Small intestine (tissue), 7 donors: ENCODE results near the gene STT3A. TPM values are rescaled to one million over a fixed set of nuclear protein-coding genes. Genes with fewer than 3 reads are reported as not detected.

Experiments
- DNase-seq, 2 donors: peaks; one replicate each; pipeline versions ENCODE4 v3.0.0 to v3.0.0-alpha.2; 2013
- FAIRE-seq: peaks from 2 replicates; lab custom pipeline; 2012; peaks lifted over from hg19 to GRCh38; lab: Jason Lieb, UNC
- H3K27ac ChIP-seq, 3 donors: one replicate each; pipeline ENCODE4 v1.5.1; 2013; ENCODE audit warnings: low read length in 2 of 3, mild to moderate bottlenecking in 2 of 3, control low read depth in 1 of 3, inconsistent platforms in 1 of 3, low read depth in 1 of 3, moderate library complexity in 1 of 3
- H3K27me3 ChIP-seq, 3 donors: one replicate each; pipeline ENCODE4 v1.6.1; 2013; ENCODE audit warnings: low read length in 3 of 3, inconsistent platforms in 1 of 3; ENCODE audit not compliant: control insufficient read depth in 3 of 3, insufficient read depth in 3 of 3
- H3K36me3 ChIP-seq, 3 donors: one replicate each; pipeline ENCODE4 v1.6.1; 2013; ENCODE audit warnings: low read length in 3 of 3, inconsistent platforms in 1 of 3, low read depth in 1 of 3, mild to moderate bottlenecking in 1 of 3, moderate library complexity in 1 of 3; ENCODE audit not compliant: control insufficient read depth in 3 of 3, insufficient read depth in 2 of 3
- H3K4me1 ChIP-seq, 3 donors: one replicate each; pipeline ENCODE4 v1.6.1; 2013; ENCODE audit warnings: low read length in 2 of 3, inconsistent platforms in 1 of 3, low read depth in 1 of 3, mild to moderate bottlenecking in 1 of 3, moderate library complexity in 1 of 3; ENCODE audit not compliant: control insufficient read depth in 3 of 3, insufficient read depth in 2 of 3
- H3K4me3 ChIP-seq, 3 donors: one replicate each; pipeline ENCODE4 v1.5.1; 2013; ENCODE audit warnings: low read length in 3 of 3, control low read depth in 1 of 3, inconsistent platforms in 1 of 3, low read depth in 1 of 3, mild to moderate bottlenecking in 1 of 3, moderate library complexity in 1 of 3
- H3K9me3 ChIP-seq, 2 donors: one replicate each; pipeline ENCODE4 v1.6.1; 2013; ENCODE audit warnings: low read depth in 1 of 2, low read length in 1 of 2; ENCODE audit not compliant: control insufficient read depth in 2 of 2, insufficient read depth in 1 of 2
- WGBS, 3 donors: extraction: QIAGEN DNeasy Blood & Tissue Kit; methylation state at CpG; one replicate each; pipeline ENCODE4 v1.1.7; 2013; 5-methylcytosine and 5-hydroxymethylcytosine counted together
- polyA plus RNA-seq, 4 donors: library from polyadenylated mRNA; stranded (reverse) in 3 of 4; unstranded in 1 of 4; fragments of 200-250 nt in 3 of 4; fragments of 120-200 nt in 1 of 4; gene quantifications; one replicate each; pipeline versions ENCODE4 v1.2.1 to v1.2.3, GENCODE V29; 2013
- donor health status: healthy with polysubstance abuse.
- donor health status: control.
- donor health status: control.
- donor health status: Bipolar disorder and iron deficiency.
- donor health status: healthy.

STT3A gene
- polyA plus RNA-seq, 4 donors = 16.5 to 195 (median 48.2) TPM

DNA sequence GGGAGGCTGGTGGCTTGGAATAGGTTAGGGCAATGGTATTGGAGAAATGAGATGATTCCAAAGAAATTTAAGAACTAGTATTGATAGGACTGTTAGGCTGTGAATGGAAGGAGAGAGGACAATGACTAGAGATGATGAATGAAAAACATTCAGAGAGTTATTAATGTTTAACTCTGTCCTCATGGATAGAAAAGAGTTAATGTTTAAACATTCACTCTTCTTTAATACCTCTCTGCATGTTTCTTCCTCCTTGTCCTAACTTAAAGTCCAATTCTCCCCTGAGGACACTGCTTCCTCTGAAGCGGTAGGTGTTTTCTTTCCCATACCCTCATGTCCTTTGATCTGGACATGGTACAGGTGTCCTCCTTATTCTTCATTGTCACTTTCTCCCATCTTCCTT is 45.7 kb downstream of the STT3A start:
- no peak for FAIRE-seq
- peak overlapping the region in 1 of 3 donors; percentile 24 for H3K27ac ChIP-seq

DNA sequence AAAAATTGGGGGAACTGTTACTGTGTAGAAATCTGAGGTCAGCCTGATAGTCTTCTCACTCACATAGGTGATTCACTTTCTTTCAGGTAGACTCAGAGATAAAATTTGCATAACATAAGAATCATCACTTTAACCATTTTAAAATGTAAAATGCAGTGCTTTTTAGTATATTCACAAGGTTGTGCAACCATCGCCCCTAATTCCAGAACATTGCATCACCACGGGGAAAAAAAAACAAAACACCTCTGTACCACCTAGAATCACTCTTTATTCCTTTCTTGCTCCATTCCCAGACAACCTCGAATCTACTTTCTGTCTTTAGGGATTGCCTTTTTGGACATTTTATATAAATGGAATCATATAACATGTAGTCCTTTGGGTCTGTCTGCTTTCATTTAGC is 53.2 kb downstream of the STT3A start:
- no peaks in the 10 kb centered on the region for H3K9me3 ChIP-seq
- H3K4me1 ChIP-seq = no peaks in the 10 kb centered on the region
- peaks cover 0 to 11% (median 2%) of the 10 kb centered on the region in 3 donors for H3K36me3 ChIP-seq
- WGBS, 3 donors = 96 to 99% (median 96%) methylated on average over 3 of the region's 3 CpGs
- H3K27ac ChIP-seq = no peak overlapping the region
- FAIRE-seq (no peak), DNase-seq (no peak)
- H3K4me3 ChIP-seq = no peak overlapping the region
- H3K27me3 ChIP-seq = no peaks in the 10 kb centered on the region

More for the DNA sequence above, 45.7 kb downstream of the STT3A start:
- peaks cover 0 to 16% (median 0%) of the 10 kb centered on the region in 3 donors for H3K36me3 ChIP-seq
- WGBS, 3 donors = 35 to 83% (median 42%) methylated on average over 1 of the region's 1 CpG
- DNase-seq = peak; percentile 41 to 52
- no peak overlapping the region for H3K4me3 ChIP-seq
- H3K4me1 ChIP-seq = peaks cover 0 to 3% (median 0%) of the 10 kb centered on the region in 3 donors
- H3K27me3 ChIP-seq = no peaks in the 10 kb centered on the region
- no peaks in the 10 kb centered on the region for H3K9me3 ChIP-seq

DNA sequence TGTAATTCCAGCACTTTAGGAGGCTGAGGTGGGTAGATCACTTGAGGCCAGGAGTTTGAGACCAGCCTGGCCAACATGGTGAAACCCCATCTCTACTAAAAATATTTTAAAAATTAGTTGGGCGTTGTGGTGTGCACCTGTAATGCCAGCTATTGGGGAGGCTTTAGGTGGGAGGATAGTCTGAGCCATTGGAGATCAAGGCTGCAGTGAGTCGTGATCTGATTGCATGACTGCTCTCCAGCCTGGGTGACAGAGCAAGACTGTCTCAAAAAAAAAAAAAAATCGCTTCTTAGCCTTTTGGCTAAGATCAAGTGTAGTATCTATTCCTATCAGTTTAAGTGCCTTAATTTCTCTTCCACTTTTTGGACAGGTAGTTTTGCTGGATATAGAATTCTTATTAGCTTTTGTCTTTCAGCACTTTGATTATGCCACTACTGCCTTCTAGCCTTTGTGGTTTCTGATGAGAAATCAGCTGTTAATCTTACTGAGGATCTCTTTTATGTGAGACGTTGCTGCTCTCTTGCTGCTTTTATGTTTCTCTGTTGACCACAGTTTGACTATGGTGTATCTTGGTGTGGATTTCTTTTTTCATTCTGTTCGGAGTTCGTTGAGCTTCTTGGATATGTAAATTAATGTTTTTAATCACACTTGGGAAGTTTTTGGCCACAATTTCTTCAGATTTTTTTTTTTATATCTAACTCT is 57.0 kb downstream of the STT3A start:
- H3K9me3 ChIP-seq = no peaks in the 10 kb centered on the region
- WGBS, 3 donors = 84 to 85% (median 84%) methylated on average over 6 of the region's 6 CpGs
- FAIRE-seq = no peak

DNA sequence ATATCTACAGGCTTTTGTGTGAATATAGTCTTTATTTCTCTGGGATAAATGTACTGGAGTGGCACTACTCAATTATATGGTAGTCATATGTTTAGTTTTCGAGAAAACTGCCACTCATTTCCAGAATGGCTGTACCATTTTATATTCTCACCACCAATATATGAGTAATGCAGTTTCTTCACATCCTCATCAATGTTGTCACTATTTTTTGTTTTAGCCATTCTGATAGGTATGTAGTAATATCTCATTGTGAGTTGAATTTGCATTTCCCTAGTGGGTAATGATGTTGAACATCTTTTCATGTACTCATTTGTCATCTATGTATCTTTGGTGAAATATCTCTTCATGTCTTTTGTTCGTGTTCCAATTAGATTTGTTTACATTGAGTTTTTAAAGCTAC is 70.0 kb downstream of the STT3A start:
- FAIRE-seq = no peak
- 76 to 94% (median 89%) methylated on average over 2 of the region's 2 CpGs for WGBS, 3 donors
- Histone ChIP-seq H3K4me1 (no peaks in the 10 kb centered on the region), H3K27ac (no peak overlapping the region), H3K4me3 (no peak overlapping the region), H3K36me3 (peaks cover 0 to 7% (median 0%) of the 10 kb centered on the region in 3 donors), H3K9me3 (no peaks in the 10 kb centered on the region), H3K27me3 (no peaks in the 10 kb centered on the region)
- DNase-seq = no peak

More for the DNA sequence above, 57.0 kb downstream of the STT3A start:
- Histone ChIP-seq H3K36me3 (peaks cover 0 to 16% (median 0%) of the 10 kb centered on the region in 3 donors), H3K27ac (no peak overlapping the region), H3K4me1 (no peaks in the 10 kb centered on the region), H3K27me3 (no peaks in the 10 kb centered on the region), H3K4me3 (no peak overlapping the region)
- no peak for DNase-seq

DNA sequence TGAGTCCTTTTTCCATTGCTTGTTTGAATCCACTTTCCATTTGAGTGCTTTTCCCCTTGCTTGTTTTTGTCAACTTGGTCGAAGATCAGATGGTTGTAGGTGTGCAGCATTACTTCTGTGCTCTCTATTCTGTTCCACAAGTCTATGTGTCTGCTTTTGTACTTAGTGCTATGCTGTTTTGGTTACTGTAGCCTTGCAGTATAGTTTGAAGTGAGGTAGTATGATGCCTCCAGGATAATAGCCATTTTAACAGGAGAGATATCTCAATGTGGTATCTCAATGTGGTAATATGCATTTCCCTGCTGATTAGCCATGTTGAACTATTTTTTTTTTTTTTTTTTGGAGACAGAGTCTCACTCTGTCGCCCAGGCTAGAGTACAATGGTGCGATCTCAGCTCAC is 71.3 kb downstream of the STT3A start:
- FAIRE-seq (no peak), DNase-seq (no peak)
- Histone ChIP-seq H3K4me1 (no peaks in the 10 kb centered on the region), H3K4me3 (no peak overlapping the region), H3K9me3 (no peaks in the 10 kb centered on the region), H3K27me3 (no peaks in the 10 kb centered on the region), H3K36me3 (peaks cover 0 to 2% (median 0%) of the 10 kb centered on the region in 3 donors), H3K27ac (no peak overlapping the region)
- WGBS, 3 donors = 92 to 98% (median 96%) methylated on average over 2 to 3 of the region's 3 CpGs

DNA sequence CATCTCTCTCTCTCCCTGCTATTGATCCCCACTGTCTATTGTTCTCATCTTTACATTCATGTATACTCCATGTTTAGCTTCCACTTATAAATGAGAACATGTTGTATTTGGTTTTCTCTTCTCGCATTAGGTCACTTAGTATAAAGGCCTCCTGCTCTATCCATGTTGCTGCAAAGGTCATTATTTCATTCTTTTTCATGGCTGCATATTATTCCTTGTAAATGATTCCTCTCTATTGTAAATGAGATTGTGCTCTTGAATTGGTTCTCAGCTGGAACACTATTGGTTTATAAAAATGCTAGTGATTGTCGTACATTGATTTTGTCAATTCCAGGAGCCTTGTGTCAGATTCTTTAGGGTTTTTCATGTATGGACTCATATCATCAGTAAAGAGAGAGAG is 74.5 kb downstream of the STT3A start:
- Histone ChIP-seq H3K36me3 (no peaks in the 10 kb centered on the region), H3K4me1 (no peaks in the 10 kb centered on the region), H3K9me3 (peaks cover 0 to 2% of the 10 kb centered on the region in 2 donors), H3K27me3 (no peaks in the 10 kb centered on the region), H3K4me3 (no peak overlapping the region), H3K27ac (no peak overlapping the region)
- 94 to 100% (median 98%) methylated on average over 2 of the region's 2 CpGs for whole genome bisulfite sequencing, 3 donors
- DNase-seq = no peak
- FAIRE-seq = no peak

DNA sequence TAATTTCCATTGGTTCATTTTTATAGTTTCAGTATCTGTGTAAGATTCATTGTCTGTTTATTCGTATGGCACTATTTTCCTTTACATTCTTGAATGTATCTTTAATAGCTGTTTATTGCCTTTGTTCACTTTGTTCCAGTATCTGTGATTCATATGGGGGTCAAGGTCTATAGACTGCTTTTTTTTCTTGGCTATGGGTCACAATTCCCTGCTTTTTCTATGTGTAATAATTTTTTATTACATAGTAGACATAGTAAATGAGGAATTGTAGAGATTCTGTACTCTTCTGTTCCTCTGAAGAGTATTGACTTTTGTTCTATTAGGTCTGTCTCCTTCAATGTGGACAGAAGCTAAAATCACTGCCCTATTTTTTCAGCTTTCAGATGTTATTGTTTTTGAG is 77.5 kb downstream of the STT3A start:
- no peaks in the 10 kb centered on the region for H3K4me1 ChIP-seq
- FAIRE-seq (no peak), DNase-seq (peak; percentile 28 to 59)
- H3K9me3 ChIP-seq = peaks cover 0 to 2% of the 10 kb centered on the region in 2 donors
- no peaks in the 10 kb centered on the region for H3K27me3 ChIP-seq
- no peak overlapping the region for H3K4me3 ChIP-seq
- no peak overlapping the region for H3K27ac ChIP-seq
- WGBS, 3 donors = 24 to 72% (median 49%) methylated on average over 1 of the region's 1 CpG
- no peaks in the 10 kb centered on the region for H3K36me3 ChIP-seq

DNA sequence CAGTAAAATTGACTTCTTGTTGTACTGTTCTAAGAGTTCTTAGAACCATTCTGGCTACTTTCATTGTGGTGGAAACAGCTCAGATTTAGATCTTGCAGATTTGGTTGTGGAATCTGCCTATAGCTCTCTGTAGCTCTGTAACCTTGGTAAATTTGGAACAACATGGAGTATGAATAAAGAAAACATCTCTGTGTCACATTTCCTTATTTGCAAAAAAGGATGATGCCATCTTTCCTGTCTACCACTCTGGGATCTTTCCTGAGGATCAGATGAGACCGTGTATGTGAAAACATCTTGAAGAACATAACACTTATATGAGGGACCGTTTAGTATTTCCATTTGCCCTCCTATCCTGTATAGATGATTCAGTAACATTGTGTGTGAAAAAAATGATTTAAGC is 78.9 kb downstream of the STT3A start:
- no peaks in the 10 kb centered on the region for H3K27me3 ChIP-seq
- FAIRE-seq (no peak), DNase-seq (no peak)
- peaks cover 0 to 2% of the 10 kb centered on the region in 2 donors for H3K9me3 ChIP-seq
- 85 to 96% (median 93%) methylated on average over 2 of the region's 2 CpGs for whole genome bisulfite sequencing, 3 donors
- no peak overlapping the region for H3K27ac ChIP-seq
- no peak overlapping the region for H3K4me3 ChIP-seq
- no peaks in the 10 kb centered on the region for H3K4me1 ChIP-seq
- no peaks in the 10 kb centered on the region for H3K36me3 ChIP-seq
